NCI-H510A treated with DMSO at 0.1 percent for 48 hours (cell line): ENCODE measurements around the gene NOTCH2.
A peak's percentile ranks its signal among the peaks of the same experiment; 100 is the strongest.

ENCODE experiments used
- DNase-seq: peaks from one replicate; lab custom pipeline; 2025; lab: John Stamatoyannopoulos, UW

The NOTCH2 gene

DNA sequence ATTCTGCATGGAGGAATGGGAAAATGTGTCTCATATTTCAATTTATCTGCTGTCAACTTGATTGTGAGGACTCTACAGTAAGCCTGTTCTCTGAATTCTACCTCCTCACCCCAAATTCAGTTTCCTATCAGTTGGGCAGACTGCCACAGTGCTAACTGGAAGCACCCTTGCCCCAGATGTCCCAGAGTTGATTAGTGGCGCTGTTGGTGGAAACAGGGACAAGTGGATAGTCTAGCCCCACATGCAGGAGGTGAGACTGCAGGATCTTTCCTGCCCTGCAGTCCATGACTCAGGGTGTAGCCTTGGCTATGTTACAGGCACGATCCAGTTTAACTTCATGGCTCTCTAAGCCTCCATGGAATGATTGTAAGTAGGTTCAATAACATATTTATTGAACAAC, 195.3 kb downstream of the NOTCH2 start:
- no peak for DNase-seq

DNA sequence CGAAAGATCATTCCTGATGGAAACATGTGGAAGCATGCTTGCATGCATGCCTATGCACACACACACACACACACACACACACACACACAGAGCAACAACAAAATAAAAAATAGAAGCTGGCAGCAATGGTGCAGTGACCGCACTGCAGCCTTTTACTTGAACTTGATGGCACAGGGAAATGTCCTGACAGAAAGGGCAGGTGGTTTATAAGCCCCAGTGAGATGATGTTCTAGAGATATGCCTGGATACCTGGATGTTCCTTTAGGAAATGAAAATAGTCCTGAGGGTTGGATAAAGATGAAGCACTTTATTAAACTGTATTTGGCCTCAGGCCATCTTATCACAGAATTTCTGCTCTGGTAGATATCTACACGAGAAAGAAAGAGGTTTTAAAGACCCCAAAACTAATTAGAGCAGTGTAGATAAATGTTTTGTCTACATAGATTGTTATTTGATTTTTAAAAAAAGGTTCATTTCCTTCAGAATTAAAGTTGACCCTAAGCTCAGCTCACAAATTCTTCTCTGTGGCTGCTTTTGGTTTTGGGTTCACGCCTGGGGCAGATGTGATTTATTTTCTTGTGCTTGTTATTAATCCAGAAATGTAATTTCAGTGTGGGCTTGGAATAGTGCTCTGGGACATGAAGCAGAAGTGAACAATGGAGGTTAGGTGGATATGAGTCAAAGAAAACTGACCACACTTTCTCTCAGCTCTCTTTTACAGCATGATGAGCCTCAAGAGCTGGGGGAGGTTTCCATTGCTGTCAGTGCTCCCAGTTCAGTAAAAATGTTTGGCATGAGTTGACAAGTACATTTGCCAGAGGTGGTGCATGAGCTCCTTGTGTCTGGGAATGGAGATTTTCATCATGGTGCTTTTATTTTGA, 196.1 kb downstream of the NOTCH2 start:
- DNase-seq: no peak

DNA sequence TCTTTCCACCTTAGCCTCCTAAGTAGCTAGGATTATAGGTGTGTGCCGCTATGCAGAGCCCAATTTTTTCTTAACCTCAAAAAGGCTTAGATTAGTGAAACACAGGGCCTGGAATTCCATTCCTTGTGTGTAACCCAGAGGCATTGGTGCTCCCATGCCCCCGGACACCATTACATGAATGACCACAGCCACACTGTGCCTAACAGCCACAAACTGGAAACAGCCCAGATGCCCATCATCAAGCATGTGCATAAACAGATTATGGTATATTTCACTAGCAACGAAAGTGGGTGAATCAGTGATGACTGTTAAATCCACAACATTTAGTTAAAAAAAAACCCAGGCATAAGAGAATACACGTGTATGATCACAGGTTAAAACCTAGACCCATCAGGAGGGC, 197.6 kb downstream of the NOTCH2 start:
- DNase-seq: no peak

- DNase-seq: peak; percentile 68
These were observed 198.4 kb downstream of the NOTCH2 start for GRCh38 chr1:119870917-119871596.

- DNase-seq: no peak
These were observed 199.5 kb downstream of the NOTCH2 start for GRCh38 chr1:119869995-119870394.

DNA sequence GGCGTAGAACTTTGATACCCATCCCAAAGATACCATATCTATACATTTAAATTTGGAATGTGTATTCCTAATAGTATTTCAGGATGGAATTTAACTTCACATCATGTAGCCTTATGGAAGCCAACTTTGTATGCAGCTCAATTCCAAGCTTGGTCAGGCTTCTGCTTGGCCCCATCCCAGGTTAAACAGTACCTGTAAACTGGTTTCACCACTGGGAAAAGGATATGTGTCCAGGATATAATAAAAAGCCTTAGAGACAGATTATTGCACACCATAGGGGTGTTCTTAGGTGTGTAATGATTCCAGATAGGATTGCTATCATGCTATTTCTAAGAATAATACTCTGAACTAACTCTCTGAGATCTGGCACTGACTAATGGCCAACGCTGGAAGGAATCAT, 201.3 kb downstream of the NOTCH2 start:
- no peak for DNase-seq

GRCh38 chr1:119866451-119866850, 203.0 kb downstream of the NOTCH2 start:
- no peak for DNase-seq

GRCh38 chr1:119865627-119866026, 203.8 kb downstream of the NOTCH2 start:
- no peak for DNase-seq

GRCh38 chr1:119862276-119862675, 207.2 kb downstream of the NOTCH2 start:
- no peak for DNase-seq
